ENCODE results near the gene RO60. TPM values are rescaled to one million over a fixed set of nuclear protein-coding genes. Genes with fewer than 3 reads are reported as not detected.

RO60 gene
- total RNA-seq, 1 experiment from 2014 or later, result 136 TPM

DNA sequence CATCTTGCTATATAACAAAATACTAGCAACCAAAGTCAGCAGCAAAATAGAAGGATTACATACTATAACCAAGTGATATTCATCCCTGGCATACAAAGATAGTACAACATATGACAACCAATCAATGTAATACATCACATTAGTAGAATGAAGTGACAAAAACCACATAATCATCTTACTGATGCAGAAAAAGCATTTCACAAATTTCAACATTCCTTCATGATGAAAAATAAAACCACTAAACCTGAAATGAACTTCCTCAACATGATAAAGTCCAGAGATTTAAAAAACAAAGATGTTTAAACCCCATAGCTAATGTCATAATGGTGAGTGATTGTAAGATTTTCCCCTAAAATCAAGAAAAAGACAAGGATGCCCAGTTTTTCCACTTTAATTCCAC, 18.6 kb downstream of the RO60 start:
- Histone ChIP-seq H3K36me3 (replicated peaks; ENCODE audit: control insufficient read depth, insufficient read depth, low read length) (peaks cover 12% of the 10 kb centered on the region), H3K27me3 (ENCODE audit: control insufficient read depth, insufficient read depth, low read length) (no peaks in the 10 kb centered on the region), H3K4me3 (ENCODE audit: insufficient read depth, low read depth, low read length) (no peak overlapping the region)
- no peak for DNase-seq

GRCh38 chr1:193079187-193079586, 19.8 kb downstream of the RO60 start:
- H3K4me3 ChIP-seq (ENCODE audit: insufficient read depth, low read depth, low read length), result no peak overlapping the region
- peaks cover 12% of the 10 kb centered on the region for H3K36me3 ChIP-seq (replicated peaks; ENCODE audit: control insufficient read depth, insufficient read depth, low read length)
- no peaks in the 10 kb centered on the region for H3K27me3 ChIP-seq (ENCODE audit: control insufficient read depth, insufficient read depth, low read length)
- no peak for DNase-seq

DNA sequence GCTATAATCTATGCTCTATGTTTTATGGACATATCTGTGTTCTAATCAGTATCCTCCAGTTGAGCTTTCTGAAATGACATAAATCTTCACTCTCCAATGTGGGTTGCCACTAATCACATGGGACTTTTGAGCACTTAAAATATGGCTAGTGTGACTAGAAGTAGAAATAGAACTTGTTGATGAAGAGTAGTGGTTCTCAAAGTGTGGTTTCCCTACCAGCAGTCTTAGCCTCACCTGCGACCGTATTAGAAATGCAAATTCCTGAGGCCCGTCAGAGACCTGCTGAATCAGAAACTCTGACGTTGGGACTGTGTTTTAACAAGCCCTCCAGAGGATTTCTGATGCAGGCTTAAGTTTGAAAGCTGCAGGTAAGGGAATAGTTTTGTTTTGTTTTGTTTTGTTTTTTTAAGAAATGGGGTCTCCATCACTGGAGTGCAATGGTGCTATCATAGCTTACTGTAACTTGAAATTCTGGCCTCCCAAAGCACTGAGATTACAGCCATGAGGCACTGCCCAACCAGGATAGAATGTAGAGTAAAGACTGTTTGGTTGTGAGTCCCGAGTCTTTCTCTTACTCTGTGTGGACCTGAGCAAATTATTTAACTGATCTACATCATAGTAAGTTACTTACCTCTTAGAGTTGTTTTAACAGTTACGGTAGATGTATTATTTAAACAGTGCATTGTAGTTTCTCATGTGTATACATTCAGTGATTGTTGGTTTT, 24.1 kb downstream of the RO60 start:
- Histone ChIP-seq H3K36me3 (replicated peaks; ENCODE audit: control insufficient read depth, insufficient read depth, low read length) (peaks cover 10% of the 10 kb centered on the region), H3K4me3 (ENCODE audit: insufficient read depth, low read depth, low read length) (no peak overlapping the region), H3K27me3 (ENCODE audit: control insufficient read depth, insufficient read depth, low read length) (no peaks in the 10 kb centered on the region)
- no peak for DNase-seq

GRCh38 chr1:193085263-193085662, 25.9 kb downstream of the RO60 start:
- peaks cover 8% of the 10 kb centered on the region for H3K36me3 ChIP-seq (replicated peaks; ENCODE audit: control insufficient read depth, insufficient read depth, low read length)
- DNase-seq, result no peak
- H3K4me3 ChIP-seq (ENCODE audit: insufficient read depth, low read depth, low read length), result no peak overlapping the region
- H3K27me3 ChIP-seq (ENCODE audit: control insufficient read depth, insufficient read depth, low read length), result no peaks in the 10 kb centered on the region

GRCh38 chr1:193086342-193086741, 26.9 kb downstream of the RO60 start:
- no peaks in the 10 kb centered on the region for H3K27me3 ChIP-seq (ENCODE audit: control insufficient read depth, insufficient read depth, low read length)
- H3K4me3 ChIP-seq (ENCODE audit: insufficient read depth, low read depth, low read length), result no peak overlapping the region
- no peak for DNase-seq
- H3K36me3 ChIP-seq (replicated peaks; ENCODE audit: control insufficient read depth, insufficient read depth, low read length), result peaks cover 8% of the 10 kb centered on the region

DNA sequence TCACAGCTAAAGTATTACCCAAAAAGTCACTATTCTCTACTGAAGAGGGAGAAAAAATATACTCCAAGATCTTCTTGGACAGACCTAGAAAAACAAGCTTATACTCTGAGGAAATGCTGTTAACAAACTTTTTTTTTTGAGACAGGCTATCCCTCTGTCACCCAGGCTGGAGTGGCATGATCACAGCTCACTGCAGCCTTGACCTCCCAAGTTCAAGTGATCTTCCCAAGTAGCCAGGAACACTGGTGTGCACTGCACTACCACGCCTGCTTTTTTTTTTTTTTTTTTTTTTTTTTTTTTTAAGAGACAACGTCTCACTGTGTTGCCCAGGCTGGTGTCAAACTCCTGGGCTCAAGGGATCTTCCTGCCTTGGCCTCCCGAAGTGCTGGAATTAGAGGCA, 28.5 kb downstream of the RO60 start:
- Histone ChIP-seq H3K4me3 (ENCODE audit: insufficient read depth, low read depth, low read length) (no peak overlapping the region), H3K36me3 (replicated peaks; ENCODE audit: control insufficient read depth, insufficient read depth, low read length) (peaks cover 4% of the 10 kb centered on the region), H3K27me3 (ENCODE audit: control insufficient read depth, insufficient read depth, low read length) (no peaks in the 10 kb centered on the region)
- no peak for DNase-seq

DNA sequence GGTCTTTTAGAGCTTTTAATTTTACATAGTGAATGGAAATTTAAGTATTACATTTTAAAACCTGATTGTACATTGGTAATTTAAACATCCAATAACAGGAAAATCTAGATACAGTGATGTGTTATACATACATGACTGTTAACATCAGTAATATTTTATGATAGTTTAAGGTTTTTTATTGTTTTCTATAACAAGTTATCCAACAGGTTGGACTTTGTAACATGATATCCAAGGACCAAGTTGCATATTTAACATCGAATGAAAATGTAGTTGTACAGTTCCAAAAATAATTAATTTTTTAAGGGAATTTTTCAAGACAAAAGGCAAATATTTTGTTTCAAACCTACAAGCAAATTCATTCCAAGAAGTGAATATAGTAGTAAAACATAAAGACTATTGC, 31.5 kb downstream of the RO60 start:
- no peak for DNase-seq
- Histone ChIP-seq H3K27me3 (ENCODE audit: control insufficient read depth, insufficient read depth, low read length) (no peaks in the 10 kb centered on the region), H3K4me3 (ENCODE audit: insufficient read depth, low read depth, low read length) (no peak overlapping the region), H3K36me3 (replicated peaks; ENCODE audit: control insufficient read depth, insufficient read depth, low read length) (no peaks in the 10 kb centered on the region)

- Histone ChIP-seq H3K27me3 (ENCODE audit: control insufficient read depth, insufficient read depth, low read length) (no peaks in the 10 kb centered on the region), H3K36me3 (replicated peaks; ENCODE audit: control insufficient read depth, insufficient read depth, low read length) (no peaks in the 10 kb centered on the region), H3K4me3 (ENCODE audit: insufficient read depth, low read depth, low read length) (no peak overlapping the region)
- DNase-seq, result no peak
Observed at GRCh38 chr1:193094112-193094511, 34.7 kb downstream of the RO60 start.

GRCh38 chr1:193102662-193103061, 43.2 kb downstream of the RO60 start:
- Histone ChIP-seq H3K27me3 (ENCODE audit: control insufficient read depth, insufficient read depth, low read length) (peaks cover 11% of the 10 kb centered on the region), H3K36me3 (replicated peaks; ENCODE audit: control insufficient read depth, insufficient read depth, low read length) (no peaks in the 10 kb centered on the region), H3K4me3 (ENCODE audit: insufficient read depth, low read depth, low read length) (no peak overlapping the region)
- DNase-seq, result no peak

DNA sequence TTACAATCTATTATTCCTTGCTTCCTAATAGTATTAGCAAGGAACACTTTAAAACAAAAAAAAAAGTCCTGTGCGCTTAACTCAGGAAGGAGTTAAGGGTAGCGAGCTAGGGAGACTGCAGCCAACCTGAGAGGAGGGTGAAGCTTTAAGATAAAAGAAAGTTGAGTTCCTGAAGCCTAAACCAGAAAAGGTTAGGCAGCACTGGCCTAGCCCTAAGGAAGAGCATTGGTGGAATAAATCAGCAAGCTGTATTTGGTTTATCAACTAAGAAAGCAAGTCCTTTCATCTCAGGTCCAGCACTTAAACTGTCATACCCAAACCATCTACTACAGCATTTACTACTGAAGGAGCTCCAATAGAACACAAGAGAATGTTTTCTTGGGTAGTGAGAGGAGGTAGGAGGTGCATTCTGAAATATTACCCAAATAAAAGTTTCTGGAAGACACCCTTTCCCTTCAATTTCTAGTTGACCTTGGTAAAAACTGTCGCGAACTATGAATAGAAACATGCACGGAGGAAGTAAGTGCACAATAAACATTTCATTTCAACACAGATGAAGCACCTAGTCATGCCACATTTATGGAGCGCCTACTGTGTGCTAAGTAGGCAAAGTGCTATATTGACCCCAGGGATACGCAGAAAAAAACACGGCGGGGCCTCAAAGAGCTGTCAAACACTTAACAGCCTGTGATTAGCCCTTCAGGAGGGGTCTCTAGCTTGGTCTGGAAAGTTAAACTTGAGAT, 44.5 kb downstream of the RO60 start:
- peak overlapping the region; percentile 84 for H3K4me3 ChIP-seq (ENCODE audit: insufficient read depth, low read depth, low read length)
- no peak for DNase-seq
- peaks cover 11% of the 10 kb centered on the region for H3K27me3 ChIP-seq (ENCODE audit: control insufficient read depth, insufficient read depth, low read length)
- H3K36me3 ChIP-seq (replicated peaks; ENCODE audit: control insufficient read depth, insufficient read depth, low read length), result no peaks in the 10 kb centered on the region

DNA sequence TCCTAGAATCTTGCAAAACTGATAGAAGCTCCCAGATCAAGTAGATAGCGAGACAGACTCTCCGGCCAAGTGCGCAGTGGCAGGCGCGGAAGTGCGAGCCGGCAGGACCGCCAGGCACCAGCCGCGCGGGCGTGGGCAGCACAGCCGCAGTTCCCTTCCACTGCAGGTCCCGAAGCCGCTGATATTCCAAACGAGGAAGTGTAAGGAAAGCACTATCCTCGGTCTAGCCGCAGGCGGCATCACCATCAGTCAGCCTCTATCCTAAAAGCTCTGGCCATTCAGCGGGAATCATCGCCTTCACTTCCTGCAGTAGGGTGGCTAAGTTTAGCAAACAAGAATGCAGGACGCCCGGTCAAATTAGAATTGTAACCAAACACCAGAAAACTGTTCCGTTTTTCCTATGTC, 45.1 kb downstream of the RO60 start:
- Histone ChIP-seq H3K36me3 (replicated peaks; ENCODE audit: control insufficient read depth, insufficient read depth, low read length) (no peaks in the 10 kb centered on the region), H3K4me3 (ENCODE audit: insufficient read depth, low read depth, low read length) (peak overlapping the region; percentile 84), H3K27me3 (ENCODE audit: control insufficient read depth, insufficient read depth, low read length) (peaks cover 11% of the 10 kb centered on the region)
- peak; percentile 70 for DNase-seq

- H3K27me3 ChIP-seq (ENCODE audit: control insufficient read depth, insufficient read depth, low read length), result peaks cover 11% of the 10 kb centered on the region
- H3K4me3 ChIP-seq (ENCODE audit: insufficient read depth, low read depth, low read length), result peak within 1 kb of the TSS; percentile 84
- peak; percentile 97 for DNase-seq
- no peaks in the 10 kb centered on the region for H3K36me3 ChIP-seq (replicated peaks; ENCODE audit: control insufficient read depth, insufficient read depth, low read length)
Observed at GRCh38 chr1:193104907-193105820, 45.8 kb downstream of the RO60 start, which contains the start of gene GLRX2. Gene GLRX2 (minus strand): TSS chr1:193105414. CDS start chr1:193105382, 32 bp downstream.

GRCh38 chr1:193105821-193106177, 46.4 kb downstream of the RO60 start:
- DNase-seq, result no peak
- no peaks in the 10 kb centered on the region for H3K36me3 ChIP-seq (replicated peaks; ENCODE audit: control insufficient read depth, insufficient read depth, low read length)
- H3K27me3 ChIP-seq (ENCODE audit: control insufficient read depth, insufficient read depth, low read length), result peaks cover 11% of the 10 kb centered on the region
- peak overlapping the region; percentile 84 for H3K4me3 ChIP-seq (ENCODE audit: insufficient read depth, low read depth, low read length)

DNA sequence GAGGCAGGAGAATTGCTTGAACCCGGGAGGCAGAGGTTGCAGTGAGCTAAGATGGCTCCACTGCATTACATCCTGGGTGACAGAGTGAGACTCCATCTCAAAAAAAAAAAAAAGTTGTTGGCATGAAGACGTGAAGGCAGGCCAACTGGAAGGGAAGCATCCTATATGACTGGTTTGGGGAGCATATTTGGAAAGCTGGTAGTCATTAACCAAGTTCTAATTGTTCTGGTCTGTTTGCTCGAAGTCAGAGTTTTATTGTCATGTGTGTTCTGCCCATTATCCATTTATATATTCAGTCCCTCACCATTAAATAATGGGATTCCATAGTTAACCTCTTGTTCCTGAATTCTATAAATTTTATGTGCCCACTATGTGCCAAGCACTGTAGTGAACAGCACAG, 49.1 kb downstream of the RO60 start:
- Histone ChIP-seq H3K36me3 (replicated peaks; ENCODE audit: control insufficient read depth, insufficient read depth, low read length) (no peaks in the 10 kb centered on the region), H3K27me3 (ENCODE audit: control insufficient read depth, insufficient read depth, low read length) (peaks cover 11% of the 10 kb centered on the region), H3K4me3 (ENCODE audit: insufficient read depth, low read depth, low read length) (no peak overlapping the region)
- DNase-seq, result no peak
